Activated naive CD4-positive, alpha-beta T cell treated with anti-CD3 and anti-CD28 coated beads, Interleukin-2, amount 50 U/mL, for 24 hours (primary cell): Measurements from ENCODE around the gene NKD2.

ENCODE experiments used
- H3K27ac Mint-ChIP-seq: one replicate; pipeline ENCODE4 v1.8.0; 2021; ENCODE audit warnings: mild to moderate bottlenecking, mixed read lengths
- H3K27me3 Mint-ChIP-seq: one replicate; pipeline ENCODE4 v1.8.0; 2021; ENCODE audit warnings: mixed read lengths
- H3K36me3 Mint-ChIP-seq: one replicate; pipeline ENCODE4 v1.8.0; 2021; ENCODE audit warnings: mixed read lengths
- H3K4me1 Mint-ChIP-seq: one replicate; pipeline ENCODE4 v1.8.0; 2021; ENCODE audit warnings: mixed read lengths
- H3K4me3 Mint-ChIP-seq: one replicate; pipeline ENCODE4 v1.8.0; 2021; ENCODE audit warnings: mild to moderate bottlenecking, mixed read lengths
- H3K9me3 Mint-ChIP-seq: one replicate; pipeline ENCODE4 v1.8.0; 2021; ENCODE audit warnings: mixed read lengths

Gene NKD2

GRCh38 chr5:1026700-1027621 is 18.4 kb downstream of the NKD2 start:
- Mint-ChIP-seq H3K36me3 (no peaks in the 10 kb centered on the region), H3K27ac (no peak overlapping the region), H3K4me3 (no peak overlapping the region), H3K4me1 (no peaks in the 10 kb centered on the region), H3K27me3 (no peaks in the 10 kb centered on the region), H3K9me3 (no peaks in the 10 kb centered on the region)

GRCh38 chr5:1027631-1028441 is 19.2 kb downstream of the NKD2 start:
- Mint-ChIP-seq H3K27me3 (no peaks in the 10 kb centered on the region), H3K27ac (no peak overlapping the region), H3K9me3 (no peaks in the 10 kb centered on the region), H3K4me3 (no peak overlapping the region), H3K36me3 (no peaks in the 10 kb centered on the region), H3K4me1 (no peaks in the 10 kb centered on the region)

GRCh38 chr5:1028481-1029281 is 20.1 kb downstream of the NKD2 start:
- Mint-ChIP-seq H3K27me3 (no peaks in the 10 kb centered on the region), H3K36me3 (no peaks in the 10 kb centered on the region), H3K4me3 (no peak overlapping the region), H3K9me3 (no peaks in the 10 kb centered on the region), H3K4me1 (no peaks in the 10 kb centered on the region), H3K27ac (no peak overlapping the region)

- Mint-ChIP-seq H3K36me3 (no peaks in the 10 kb centered on the region), H3K4me1 (no peaks in the 10 kb centered on the region), H3K27me3 (no peaks in the 10 kb centered on the region)
These were observed 20.8 kb downstream of the NKD2 start for GRCh38 chr5:1029282-1029944.

GRCh38 chr5:1029945-1030625 is 21.5 kb downstream of the NKD2 start:
- Mint-ChIP-seq H3K4me3 (no peak overlapping the region), H3K27me3 (no peaks in the 10 kb centered on the region), H3K27ac (no peak overlapping the region), H3K4me1 (no peaks in the 10 kb centered on the region), H3K9me3 (no peaks in the 10 kb centered on the region), H3K36me3 (no peaks in the 10 kb centered on the region)

More at GRCh38 chr5:1029282-1029944, 20.8 kb downstream of the NKD2 start:
- Mint-ChIP-seq H3K4me3 (no peak overlapping the region), H3K27ac (no peak overlapping the region), H3K9me3 (no peaks in the 10 kb centered on the region)

- Mint-ChIP-seq H3K4me1 (no peaks in the 10 kb centered on the region), H3K27ac (no peak overlapping the region), H3K9me3 (no peaks in the 10 kb centered on the region), H3K4me3 (no peak overlapping the region), H3K27me3 (no peaks in the 10 kb centered on the region), H3K36me3 (no peaks in the 10 kb centered on the region)
These were observed 22.2 kb downstream of the NKD2 start for GRCh38 chr5:1030801-1031271.

GRCh38 chr5:1031306-1031959 is 22.8 kb downstream of the NKD2 start:
- no peak overlapping the region for H3K4me3 Mint-ChIP-seq
- no peak overlapping the region for H3K27ac Mint-ChIP-seq
- H3K27me3 Mint-ChIP-seq, result no peaks in the 10 kb centered on the region
- no peaks in the 10 kb centered on the region for H3K4me1 Mint-ChIP-seq
- no peaks in the 10 kb centered on the region for H3K36me3 Mint-ChIP-seq
- H3K9me3 Mint-ChIP-seq, result no peaks in the 10 kb centered on the region

GRCh38 chr5:1032011-1032410 is 23.4 kb downstream of the NKD2 start:
- Mint-ChIP-seq H3K27me3 (no peaks in the 10 kb centered on the region), H3K4me3 (no peak overlapping the region), H3K36me3 (no peaks in the 10 kb centered on the region), H3K4me1 (no peaks in the 10 kb centered on the region), H3K27ac (no peak overlapping the region), H3K9me3 (no peaks in the 10 kb centered on the region)

GRCh38 chr5:1032551-1033027 is 24.0 kb downstream of the NKD2 start:
- H3K4me3 Mint-ChIP-seq, result no peak overlapping the region
- H3K4me1 Mint-ChIP-seq, result no peaks in the 10 kb centered on the region
- no peaks in the 10 kb centered on the region for H3K9me3 Mint-ChIP-seq
- H3K27ac Mint-ChIP-seq, result no peak overlapping the region
- no peaks in the 10 kb centered on the region for H3K36me3 Mint-ChIP-seq
- no peaks in the 10 kb centered on the region for H3K27me3 Mint-ChIP-seq

- Mint-ChIP-seq H3K4me3 (no peak overlapping the region), H3K4me1 (no peaks in the 10 kb centered on the region), H3K27ac (no peak overlapping the region), H3K36me3 (no peaks in the 10 kb centered on the region), H3K9me3 (no peaks in the 10 kb centered on the region), H3K27me3 (no peaks in the 10 kb centered on the region)
These were observed 24.6 kb downstream of the NKD2 start for GRCh38 chr5:1033178-1033577.

- Mint-ChIP-seq H3K4me3 (no peak overlapping the region), H3K27me3 (no peaks in the 10 kb centered on the region), H3K9me3 (no peaks in the 10 kb centered on the region), H3K27ac (no peak overlapping the region), H3K4me1 (no peaks in the 10 kb centered on the region), H3K36me3 (no peaks in the 10 kb centered on the region)
These were observed 25.2 kb downstream of the NKD2 start for GRCh38 chr5:1033606-1034420.

- Mint-ChIP-seq H3K4me3 (no peak overlapping the region), H3K4me1 (no peaks in the 10 kb centered on the region), H3K27ac (no peak overlapping the region), H3K27me3 (no peaks in the 10 kb centered on the region), H3K36me3 (no peaks in the 10 kb centered on the region), H3K9me3 (no peaks in the 10 kb centered on the region)
These were observed 25.9 kb downstream of the NKD2 start for GRCh38 chr5:1034421-1034905.

GRCh38 chr5:1034986-1035385 is 26.4 kb downstream of the NKD2 start:
- Mint-ChIP-seq H3K27ac (no peak overlapping the region), H3K4me1 (no peaks in the 10 kb centered on the region), H3K27me3 (no peaks in the 10 kb centered on the region), H3K4me3 (no peak overlapping the region), H3K36me3 (no peaks in the 10 kb centered on the region), H3K9me3 (no peaks in the 10 kb centered on the region)
